ENCODE results near the gene YWHAG. TPM values are rescaled to one million over a fixed set of nuclear protein-coding genes. Genes with fewer than 3 reads are reported as not detected.

The YWHAG gene
- total and polyA plus RNA-seq, 2 of the 13 experiments (the other 11 are each of a cell fraction or from before 2014, with no cell fraction given) = 36.9 to 67.5 TPM

DNA sequence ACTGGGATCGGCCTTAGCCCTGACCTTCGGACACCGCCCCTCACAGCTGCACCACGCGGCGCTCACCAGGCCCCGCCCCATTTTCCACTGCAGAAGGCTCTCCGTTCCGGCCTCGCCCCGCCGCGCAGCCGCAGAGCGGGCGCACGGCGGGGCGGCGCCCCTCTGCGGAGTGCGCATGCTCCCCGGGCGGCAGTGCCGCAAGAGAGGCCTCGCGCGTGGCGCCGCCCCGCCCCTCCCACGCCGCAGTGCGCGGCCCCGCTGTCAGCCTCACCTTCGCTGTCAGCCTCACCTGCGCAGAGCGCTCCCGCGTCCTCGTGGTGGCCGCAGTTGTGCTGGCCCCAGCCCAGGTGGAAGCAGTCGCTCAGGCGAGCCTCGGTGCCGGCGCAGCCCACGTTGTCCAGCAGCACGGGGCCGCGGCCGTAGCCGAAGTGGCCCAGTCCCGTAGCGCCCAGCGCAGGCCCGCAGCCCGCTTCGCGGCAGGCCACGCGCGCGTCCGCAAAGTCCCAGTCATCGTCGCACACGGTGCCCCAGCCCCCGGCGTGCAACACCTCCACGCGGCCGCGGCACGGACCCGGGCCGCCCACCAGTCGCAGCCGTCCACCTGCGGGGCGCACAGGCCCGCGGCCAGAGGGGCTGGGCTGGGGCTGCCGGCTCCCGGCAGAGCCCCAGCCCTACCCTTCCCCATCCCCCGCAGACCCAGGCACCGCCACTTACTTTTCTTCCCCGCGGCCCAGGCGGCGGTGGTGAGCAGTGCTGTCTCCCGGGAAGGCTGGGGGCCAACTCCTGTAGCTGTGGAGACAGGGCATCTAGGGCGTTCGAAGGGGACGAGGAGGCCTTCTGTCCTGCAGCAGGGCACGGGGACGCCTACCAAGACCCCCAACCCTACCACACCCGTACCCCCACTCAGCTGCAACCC is 34.6 kb upstream of the YWHAG start (continued):
- TF ChIP-seq, protein P1, sequence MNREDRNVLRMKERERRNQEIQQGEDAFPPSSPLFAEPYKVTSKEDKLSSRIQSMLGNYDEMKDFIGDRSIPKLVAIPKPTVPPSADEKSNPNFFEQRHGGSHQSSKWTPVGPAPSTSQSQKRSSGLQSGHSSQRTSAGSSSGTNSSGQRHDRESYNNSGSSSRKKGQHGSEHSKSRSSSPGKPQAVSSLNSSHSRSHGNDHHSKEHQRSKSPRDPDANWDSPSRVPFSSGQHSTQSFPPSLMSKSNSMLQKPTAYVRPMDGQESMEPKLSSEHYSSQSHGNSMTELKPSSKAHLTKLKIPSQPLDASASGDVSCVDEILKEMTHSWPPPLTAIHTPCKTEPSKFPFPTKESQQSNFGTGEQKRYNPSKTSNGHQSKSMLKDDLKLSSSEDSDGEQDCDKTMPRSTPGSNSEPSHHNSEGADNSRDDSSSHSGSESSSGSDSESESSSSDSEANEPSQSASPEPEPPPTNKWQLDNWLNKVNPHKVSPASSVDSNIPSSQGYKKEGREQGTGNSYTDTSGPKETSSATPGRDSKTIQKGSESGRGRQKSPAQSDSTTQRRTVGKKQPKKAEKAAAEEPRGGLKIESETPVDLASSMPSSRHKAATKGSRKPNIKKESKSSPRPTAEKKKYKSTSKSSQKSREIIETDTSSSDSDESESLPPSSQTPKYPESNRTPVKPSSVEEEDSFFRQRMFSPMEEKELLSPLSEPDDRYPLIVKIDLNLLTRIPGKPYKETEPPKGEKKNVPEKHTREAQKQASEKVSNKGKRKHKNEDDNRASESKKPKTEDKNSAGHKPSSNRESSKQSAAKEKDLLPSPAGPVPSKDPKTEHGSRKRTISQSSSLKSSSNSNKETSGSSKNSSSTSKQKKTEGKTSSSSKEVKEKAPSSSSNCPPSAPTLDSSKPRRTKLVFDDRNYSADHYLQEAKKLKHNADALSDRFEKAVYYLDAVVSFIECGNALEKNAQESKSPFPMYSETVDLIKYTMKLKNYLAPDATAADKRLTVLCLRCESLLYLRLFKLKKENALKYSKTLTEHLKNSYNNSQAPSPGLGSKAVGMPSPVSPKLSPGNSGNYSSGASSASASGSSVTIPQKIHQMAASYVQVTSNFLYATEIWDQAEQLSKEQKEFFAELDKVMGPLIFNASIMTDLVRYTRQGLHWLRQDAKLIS (CRISPR knock-in tag; IDR thresholded peaks at IDR 0.05) = no peak
- TF ChIP-seq MXD4 (CRISPR knock-in tag; IDR thresholded peaks at IDR 0.05) (peak; percentile 79; the same call in 1 of the 2 replicates), NFYB (CRISPR knock-in tag; IDR thresholded peaks at IDR 0.05) (no peak), STAG1 (CRISPR knock-in tag; IDR thresholded peaks at IDR 0.05) (no peak), YEATS4 (CRISPR knock-in tag; IDR thresholded peaks at IDR 0.05; ENCODE audit: borderline replicate concordance) (peak; percentile 95; the same call in 1 of the 2 replicates), FOXP4 (CRISPR knock-in tag; IDR thresholded peaks at IDR 0.05) (peak; percentile 41; the same call in 1 of the 2 replicates), MXI1 (IDR thresholded peaks at IDR 0.05; ENCODE audit: borderline replicate concordance, low read depth, low read length) (peak; percentile 74; the same call in 1 of the 3 replicates), ZBTB3 (CRISPR knock-in tag; IDR thresholded peaks at IDR 0.05; ENCODE audit: borderline replicate concordance, low read depth) (no peak), ZFYVE20 (CRISPR knock-in tag; IDR thresholded peaks at IDR 0.05; ENCODE audit: borderline replicate concordance, low read depth) (peak; percentile 95; the same call in 1 of the 2 replicates), STAT6 (CRISPR knock-in tag; IDR thresholded peaks at IDR 0.05; ENCODE audit: borderline replicate concordance) (no peak), FLYWCH1 (CRISPR knock-in tag; IDR thresholded peaks at IDR 0.05) (0 out of 2 replicates have a peak, but pooled peaks have one; percentile 47)
- TF ChIP-seq, protein P2, sequence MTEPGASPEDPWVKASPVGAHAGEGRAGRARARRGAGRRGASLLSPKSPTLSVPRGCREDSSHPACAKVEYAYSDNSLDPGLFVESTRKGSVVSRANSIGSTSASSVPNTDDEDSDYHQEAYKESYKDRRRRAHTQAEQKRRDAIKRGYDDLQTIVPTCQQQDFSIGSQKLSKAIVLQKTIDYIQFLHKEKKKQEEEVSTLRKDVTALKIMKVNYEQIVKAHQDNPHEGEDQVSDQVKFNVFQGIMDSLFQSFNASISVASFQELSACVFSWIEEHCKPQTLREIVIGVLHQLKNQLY (CRISPR knock-in tag; IDR thresholded peaks at IDR 0.05) = no peak
